Uterus (tissue), 4 donors: ENCODE measurements around the gene SSBP3. TPM values are rescaled to one million over a fixed set of nuclear protein-coding genes. Genes with fewer than 3 reads are reported as not detected.
"Not testable (repeated sequence)": the region's sequence is repeated elsewhere in the genome, so short reads cannot be mapped to it uniquely, and the experiment has no call there.

ENCODE experiments used
- DNase-seq, 2 donors: peaks; one replicate each; pipeline ENCODE4 v3.0.0-alpha.2; 2019 to 2020
- H3K27ac ChIP-seq, 2 donors: fragments of 200-600 bp; sonication (generic); 1 replicate in 1 of 2; 2 replicates in 1 of 2; pipeline ENCODE4 v1.5.1; 2016 to 2018
- H3K27me3 ChIP-seq, 2 donors: fragments of 200-600 bp; sonication (generic); one replicate each; pipeline ENCODE4 v1.5.1; 2018 to 2019; ENCODE audit warnings: control low read depth in 1 of 2
- H3K36me3 ChIP-seq, 2 donors: fragments of 200-600 bp; sonication (generic); one replicate each; pipeline ENCODE4 v1.5.1; 2019; ENCODE audit warnings: control low read depth in 1 of 2
- H3K4me1 ChIP-seq, 2 donors: fragments of 200-600 bp; sonication (generic); one replicate each; pipeline ENCODE4 v1.5.1; 2018 to 2019; ENCODE audit warnings: control low read depth in 1 of 2
- H3K4me3 ChIP-seq, 2 donors: fragments of 200-600 bp; sonication (generic); 1 replicate in 1 of 2; 2 replicates in 1 of 2; pipeline ENCODE4 v1.5.1; 2018 to 2019; ENCODE audit warnings: mild to moderate bottlenecking in 1 of 2
- H3K9me3 ChIP-seq, 2 donors: fragments of 200-600 bp; sonication (generic); one replicate each; pipeline ENCODE4 v1.5.1; 2019; ENCODE audit warnings: control low read depth in 1 of 2
- CTCF ChIP-seq, 4 experiments: fragments of 200-600 bp in 2 of 4; fragments of 450-650 bp in 2 of 4; sonication (generic) in 2 of 4; IDR thresholded peaks; one replicate each; pipeline ENCODE4 v1.5.1; 2016 to 2019; ENCODE audit warnings: antibody characterized with exemption in 4 of 4, mild to moderate bottlenecking in 2 of 4, moderate library complexity in 1 of 4
- POLR2A ChIP-seq, 2 donors: fragments of 450-650 bp; IDR thresholded peaks; one replicate each; pipeline ENCODE4 v1.6.1; 2016; ENCODE audit warnings: antibody characterized with exemption in 2 of 2, mild to moderate bottlenecking in 1 of 2, moderate library complexity in 1 of 2
- intact Hi-C: fragments of 100-400 bp; cut with DNase I; formaldehyde crosslinking; loops from one replicate; pipeline ENCODE4 v1.15.1; 2023; ENCODE audit warnings: low total_unique reads
- total RNA-seq, 4 donors: library from RNA; depleted of rRNA in 3 of 4; stranded (reverse); fragments of >200 nt in 3 of 4; gene quantifications; one replicate each; pipeline versions ENCODE4 v1.1.0 to v1.2.4, GENCODE V29; 2014 to 2023
- donor health status: DM: yes; HTN: yes; CAD: no.

The SSBP3 gene
- total RNA-seq, 4 donors from 2014 or later: 19.7 to 125 (median 31.4) TPM

- no peaks in the 10 kb centered on the region for H3K9me3 ChIP-seq
These were observed 190.7 kb downstream of the SSBP3 start for GRCh38 chr1:54215523-54215922.

GRCh38 chr1:54212872-54213271 is 193.3 kb downstream of the SSBP3 start:
- intact Hi-C loops: no loop called here
- Histone ChIP-seq H3K27me3 (no peaks in the 10 kb centered on the region), H3K27ac (no peak overlapping the region), H3K36me3 (no peaks in the 10 kb centered on the region), H3K4me1 (no peaks in the 10 kb centered on the region), H3K4me3 (no peak overlapping the region), H3K9me3 (no peaks in the 10 kb centered on the region)
- DNase-seq: no peak
- TF ChIP-seq CTCF (IDR thresholded peaks at IDR 0.05) (no peak), POLR2A (IDR thresholded peaks at IDR 0.05) (no peak)

More at GRCh38 chr1:54215523-54215922, 190.7 kb downstream of the SSBP3 start:
- H3K4me3 ChIP-seq: no peak overlapping the region
- no peak for TF ChIP-seq POLR2A (IDR thresholded peaks at IDR 0.05)
- no peak for TF ChIP-seq CTCF (IDR thresholded peaks at IDR 0.05)
- H3K27ac ChIP-seq: no peak overlapping the region
- intact Hi-C loops: no loop called here
- no peak for DNase-seq
- H3K27me3 ChIP-seq: no peaks in the 10 kb centered on the region
- peaks cover 0 to 1% of the 10 kb centered on the region in 2 donors for H3K4me1 ChIP-seq
- no peaks in the 10 kb centered on the region for H3K36me3 ChIP-seq

GRCh38 chr1:54207896-54208295 is 198.3 kb downstream of the SSBP3 start:
- H3K9me3 ChIP-seq, H3K36me3 ChIP-seq, intact Hi-C loops, H3K4me3 ChIP-seq, H3K27ac ChIP-seq, H3K27me3 ChIP-seq, H3K4me1 ChIP-seq, DNase-seq: not testable (repeated sequence)

- intact Hi-C loops: no loop called here
- Histone ChIP-seq H3K27ac (no peak overlapping the region), H3K4me3 (no peak overlapping the region), H3K36me3 (no peaks in the 10 kb centered on the region), H3K27me3 (no peaks in the 10 kb centered on the region), H3K9me3 (no peaks in the 10 kb centered on the region), H3K4me1 (no peaks in the 10 kb centered on the region)
- no peak for DNase-seq
- TF ChIP-seq CTCF (IDR thresholded peaks at IDR 0.05) (no peak), POLR2A (IDR thresholded peaks at IDR 0.05) (no peak)
These were observed 198.9 kb downstream of the SSBP3 start for GRCh38 chr1:54207287-54207686.

- H3K9me3 ChIP-seq: no peaks in the 10 kb centered on the region
- H3K27ac ChIP-seq: no peak overlapping the region
- no peak for DNase-seq
- no peak for TF ChIP-seq CTCF (IDR thresholded peaks at IDR 0.05)
- no peak for TF ChIP-seq POLR2A (IDR thresholded peaks at IDR 0.05)
- H3K4me1 ChIP-seq: no peaks in the 10 kb centered on the region
- H3K4me3 ChIP-seq: no peak overlapping the region
- H3K36me3 ChIP-seq: no peaks in the 10 kb centered on the region
- intact Hi-C loops: no loop called here
- H3K27me3 ChIP-seq: no peaks in the 10 kb centered on the region
These were observed 202.0 kb downstream of the SSBP3 start for GRCh38 chr1:54204199-54204598.

GRCh38 chr1:54200519-54200997 is 205.6 kb downstream of the SSBP3 start:
- Histone ChIP-seq H3K27ac (peak overlapping the region; percentile 73 to 83), H3K36me3 (no peaks in the 10 kb centered on the region), H3K27me3 (no peaks in the 10 kb centered on the region), H3K9me3 (no peaks in the 10 kb centered on the region), H3K4me3 (peak overlapping the region; percentile 86 to 89), H3K4me1 (no peaks in the 10 kb centered on the region)
- DNase-seq: no peak
- TF ChIP-seq POLR2A (IDR thresholded peaks at IDR 0.05): no peak
- no peak for TF ChIP-seq CTCF (IDR thresholded peaks at IDR 0.05)
- intact Hi-C loops: no loop called here
